Right cardiac atrium (tissue), 5 donors: ENCODE data around the gene TSPAN12. TPM values are rescaled to one million over a fixed set of nuclear protein-coding genes. Genes with fewer than 3 reads are reported as not detected.
"Not testable (repeated sequence)": the region's sequence is repeated elsewhere in the genome, so short reads cannot be mapped to it uniquely, and the experiment has no call there.

Source experiments
- ATAC-seq, 2 donors: fragments of 200-7000 bp; cut with Tn5 transposase; one replicate each; pipeline versions ENCODE4 v1.8.0 to v1.9.1; 2020; ENCODE audit warnings: moderate library complexity in 2 of 2, mild to moderate bottlenecking in 1 of 2
- DNase-seq, 3 donors: peaks; one replicate each; pipeline ENCODE4 v3.0.0-alpha.2; 2020
- H3K27ac ChIP-seq: one replicate; pipeline ENCODE4 v1.5.1; 2013; ENCODE audit warnings: mild to moderate bottlenecking, low read length, control low read depth, moderate library complexity
- H3K27me3 ChIP-seq: one replicate; pipeline ENCODE4 v1.6.1; 2013; ENCODE audit not compliant: control insufficient read depth, insufficient read depth
- H3K4me1 ChIP-seq: one replicate; pipeline ENCODE4 v1.6.1; 2013; ENCODE audit warnings: low read length; ENCODE audit not compliant: control insufficient read depth, insufficient read depth
- H3K4me3 ChIP-seq: one replicate; pipeline ENCODE4 v1.5.1; 2013; ENCODE audit warnings: low read length, control low read depth
- H3K9me3 ChIP-seq: one replicate; pipeline ENCODE4 v1.6.1; 2013; ENCODE audit warnings: low read length; ENCODE audit not compliant: control insufficient read depth
- WGBS: extraction: QIAGEN DNeasy Blood & Tissue Kit; methylation state at CpG from one replicate; pipeline ENCODE4 v1.1.7; 2013; 5-methylcytosine and 5-hydroxymethylcytosine counted together
- intact Hi-C, 4 donors: fragments of 100-400 bp; cut with DNase I; formaldehyde crosslinking; loops; one replicate each; pipeline versions ENCODE4 v1.11.0 to v1.14.0; 2022 to 2023
- long read RNA-seq, 4 donors: library from polyadenylated mRNA; unstranded; transcript quantifications; one replicate each; pipeline ENCODE4 v2.0.0, GENCODE V29; 2020 to 2021
- polyA plus RNA-seq: library from polyadenylated mRNA; stranded (reverse); fragments of 200-250 nt; gene quantifications from one replicate; pipeline ENCODE4 v1.2.3, GENCODE V29; 2013
- total RNA-seq, 4 donors: library from RNA; stranded (reverse); fragmentation: NEBNext Ultra II Directional; extraction: Animal tissue kit (Norgen Biotek cat#: 25700); gene quantifications; one replicate each; pipeline ENCODE4 v1.2.1, GENCODE V29; 2021
- donor health status: healthy with polysubstance abuse.
- donor health status: DM: no; HTN: yes; CAD: no.
- donor health status: DM: no; HTN: no; CAD: no.
- donor health status: DM: no; HTN: yes; CAD: no; lungs with severe emphysema.
- donor health status: DM: yes; HTN: yes; CAD: no.

TSPAN12 gene, protein sequence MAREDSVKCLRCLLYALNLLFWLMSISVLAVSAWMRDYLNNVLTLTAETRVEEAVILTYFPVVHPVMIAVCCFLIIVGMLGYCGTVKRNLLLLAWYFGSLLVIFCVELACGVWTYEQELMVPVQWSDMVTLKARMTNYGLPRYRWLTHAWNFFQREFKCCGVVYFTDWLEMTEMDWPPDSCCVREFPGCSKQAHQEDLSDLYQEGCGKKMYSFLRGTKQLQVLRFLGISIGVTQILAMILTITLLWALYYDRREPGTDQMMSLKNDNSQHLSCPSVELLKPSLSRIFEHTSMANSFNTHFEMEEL
- total RNA-seq: 10 to 100 TPM; 43.4 to 63.7 (median 59.9) TPM
- polyA plus RNA-seq: 37.6 TPM
- long read RNA-seq, donor 1, transcript TSPAN12-201 (8 exons, 2,798 nt): major isoform, 122 of 186 reads
- long read RNA-seq, donor 1, partial matches to known transcripts: 30 of 186 reads
- long read RNA-seq, donor 1, other reads (novel, unspliced or antisense): 34 of 186 reads
- long read RNA-seq, donor 2, transcript TSPAN12-201 (8 exons, 2,798 nt): major isoform, 35 of 57 reads
- long read RNA-seq, donor 2, partial matches to known transcripts: 11 of 57 reads
- long read RNA-seq, donor 2, other reads (novel, unspliced or antisense): 11 of 57 reads
- long read RNA-seq, donor 3, transcript TSPAN12-201 (8 exons, 2,798 nt): major isoform, 213 of 279 reads
- long read RNA-seq, donor 3, partial matches to known transcripts: 32 of 279 reads
- long read RNA-seq, donor 3, other reads (novel, unspliced or antisense): 34 of 279 reads
- long read RNA-seq, donor 4, transcript TSPAN12-201 (8 exons, 2,798 nt): major isoform, 47 of 65 reads
- long read RNA-seq, donor 4, partial matches to known transcripts: 8 of 65 reads
- long read RNA-seq, donor 4, other reads (novel, unspliced or antisense): 10 of 65 reads

DNA sequence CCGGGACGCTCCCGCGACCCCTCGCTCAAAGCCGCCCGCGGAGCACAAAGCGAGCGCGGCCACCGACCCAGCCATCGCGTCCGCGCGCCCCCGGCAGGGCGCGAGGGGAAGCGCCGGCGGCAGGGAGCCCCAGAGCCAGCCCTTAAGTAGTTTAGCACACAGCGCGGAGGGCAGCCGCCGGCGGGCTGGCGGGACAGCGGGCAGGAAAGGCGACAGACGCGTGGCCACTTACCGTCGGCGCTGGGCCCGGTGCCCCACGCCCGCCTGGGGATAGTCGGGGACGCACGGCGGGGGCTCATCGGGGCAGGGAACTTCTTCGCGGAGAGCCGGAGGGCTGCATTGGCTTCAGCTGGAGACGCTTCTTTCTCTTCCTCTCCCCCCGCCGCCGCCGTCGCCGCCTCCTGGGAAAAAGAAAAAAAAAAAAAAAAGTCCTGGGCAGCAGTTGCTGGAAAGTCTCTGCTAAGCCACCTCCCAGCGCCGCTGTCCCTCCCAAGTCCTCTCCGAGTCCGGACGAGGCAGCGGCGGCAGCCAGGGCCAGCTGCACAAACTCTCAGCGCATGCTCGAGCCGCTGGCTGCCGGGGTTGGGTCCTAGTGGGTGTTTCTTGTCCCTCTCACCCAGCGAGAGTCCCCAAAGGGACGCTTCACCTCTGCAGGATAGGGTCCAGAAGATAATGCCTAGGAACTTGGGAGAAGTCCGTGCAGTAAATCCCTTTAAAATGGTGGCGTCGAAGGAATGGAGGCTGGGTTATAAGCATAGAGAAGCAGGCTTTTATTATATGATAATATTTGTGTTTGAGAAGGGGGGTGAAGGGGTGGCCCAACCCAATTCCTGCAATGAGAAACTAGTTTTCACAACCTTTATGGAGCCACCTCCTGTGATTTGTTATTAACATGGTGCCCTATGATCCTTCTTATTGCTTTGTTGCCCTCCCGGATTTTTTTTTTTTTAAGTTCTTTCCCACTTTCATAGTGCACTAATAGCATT is at the start of gene TSPAN12:
TSS of gene TSPAN12 (minus strand) at position 557 of the 986 bp plus-strand sequence. CDS start 1,381 bp downstream, outside the sequence.
- Histone ChIP-seq H3K9me3 (no peaks in the 10 kb centered on the region), H3K4me1 (no peaks in the 10 kb centered on the region), H3K27me3 (no peaks in the 10 kb centered on the region), H3K4me3 (peak within 1 kb of the TSS; percentile 86), H3K27ac (peak within 1 kb of the TSS; percentile 87)
- intact Hi-C loops: loop anchor here (5.0 to 10.0 kb wide), 3 partner anchors 51 to 94 kb away; partner anchors contain the start of gene ING3 (in 1 of the 4)
- peak; percentile 91 to 96 (median 96) for DNase-seq
- under 1% methylated on average over 71 of the region's 71 CpGs for WGBS
- ATAC-seq: peak; percentile 97

DNA sequence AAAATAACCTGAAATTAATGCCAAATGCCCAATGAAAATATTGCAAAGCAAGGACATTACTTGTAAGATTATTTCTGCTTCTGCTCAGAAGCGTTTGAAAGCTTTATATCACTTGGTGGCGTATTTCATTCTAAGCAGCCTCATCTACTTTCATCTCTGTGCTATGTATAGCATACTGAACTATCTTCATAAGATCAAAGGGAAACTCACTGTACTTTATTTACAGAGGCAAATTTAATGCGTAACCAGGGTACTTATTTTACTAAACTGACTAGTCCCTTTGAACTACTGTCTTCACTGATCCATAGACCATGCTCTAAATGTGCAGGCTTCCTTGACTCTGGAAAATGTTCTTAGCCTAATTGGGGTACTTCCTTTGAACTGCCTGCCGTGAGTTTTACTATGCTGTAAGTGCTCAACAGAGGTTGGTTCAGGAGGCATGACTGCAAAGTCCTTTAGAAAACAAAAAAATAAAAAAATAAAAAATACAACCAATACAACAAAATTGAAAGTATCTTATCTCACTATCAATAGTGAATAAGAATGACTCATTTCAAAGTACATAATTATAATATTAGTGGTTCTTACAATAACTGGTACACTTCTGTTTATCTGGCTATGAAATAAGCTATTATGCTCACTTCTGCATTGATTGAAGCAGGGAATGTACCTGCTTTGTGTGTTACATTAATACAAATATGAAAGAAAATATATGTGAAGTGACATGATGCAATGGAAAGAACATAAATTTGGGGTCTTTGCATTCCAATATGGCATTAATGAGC is 41.0 kb upstream of the TSPAN12 start:
- intact Hi-C loops: no loop called here

DNA sequence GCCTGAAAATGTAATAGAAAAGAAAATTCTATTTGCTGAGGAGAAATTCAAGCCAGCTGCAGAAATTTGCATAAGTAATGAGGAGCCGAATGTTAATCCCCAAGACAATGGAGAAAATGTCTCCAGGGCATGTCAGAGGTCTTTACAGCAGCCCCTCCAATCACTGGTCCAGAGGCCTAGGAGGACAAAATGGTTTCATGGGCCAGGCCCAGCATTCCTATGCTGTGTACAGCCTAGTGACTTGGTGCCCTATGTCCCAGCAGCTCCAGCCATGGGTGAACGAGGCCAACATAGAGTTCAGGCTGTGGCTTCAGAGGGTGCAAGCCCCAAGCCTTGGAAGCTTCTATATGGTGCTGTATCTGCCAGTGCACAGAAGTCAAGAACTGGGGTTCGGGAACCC is 37.3 kb upstream of the TSPAN12 start:
- H3K4me1 ChIP-seq, H3K4me3 ChIP-seq, H3K9me3 ChIP-seq, H3K27ac ChIP-seq, ATAC-seq, H3K27me3 ChIP-seq, DNase-seq, intact Hi-C loops: not testable (repeated sequence)
- WGBS: 88% methylated on average over 3 of the region's 3 CpGs

More for the DNA sequence above, 41.0 kb upstream of the TSPAN12 start:
- ATAC-seq: no peak
- peaks cover 1% of the 10 kb centered on the region for H3K9me3 ChIP-seq
- no peaks in the 10 kb centered on the region for H3K27me3 ChIP-seq
- no peak for DNase-seq
- H3K4me3 ChIP-seq: no peak overlapping the region
- H3K27ac ChIP-seq: no peak overlapping the region
- H3K4me1 ChIP-seq: no peaks in the 10 kb centered on the region
- WGBS: 79% methylated on average over 4 of the region's 4 CpGs

- H3K4me1 ChIP-seq: not testable (repeated sequence)
Observed at GRCh38 chr7:120885602-120886001, 27.7 kb upstream of the TSPAN12 start.

DNA sequence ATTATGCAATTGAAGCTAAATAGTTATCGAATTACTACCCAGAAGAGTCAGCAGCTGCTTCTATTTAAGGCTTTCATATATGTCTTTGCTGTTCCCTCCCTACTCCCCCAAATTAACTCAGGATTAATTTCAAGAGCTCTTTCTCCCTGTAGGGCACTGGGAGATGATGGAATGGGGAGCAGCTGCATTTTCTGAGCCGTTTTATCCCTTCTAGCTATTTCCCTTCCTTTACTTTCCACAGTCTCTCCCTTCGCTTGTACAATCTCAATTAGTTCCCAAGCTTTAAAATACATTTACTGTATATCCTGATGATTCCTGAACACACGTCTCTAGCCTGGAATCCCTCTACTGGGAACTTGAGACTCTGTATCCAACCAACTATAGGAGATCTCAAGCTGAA is 19.8 kb upstream of the TSPAN12 start:
- H3K27me3 ChIP-seq: no peaks in the 10 kb centered on the region
- H3K9me3 ChIP-seq: no peaks in the 10 kb centered on the region
- ATAC-seq (no peak), DNase-seq (no peak)
- H3K4me3 ChIP-seq: no peak overlapping the region
- H3K4me1 ChIP-seq: no peaks in the 10 kb centered on the region
- intact Hi-C loops: no loop called here
- 83% methylated on average over 4 of the region's 4 CpGs for WGBS
- H3K27ac ChIP-seq: no peak overlapping the region

More at GRCh38 chr7:120885602-120886001, 27.7 kb upstream of the TSPAN12 start:
- H3K27me3 ChIP-seq, H3K9me3 ChIP-seq, H3K27ac ChIP-seq, ATAC-seq, DNase-seq, H3K4me3 ChIP-seq, intact Hi-C loops: not testable (repeated sequence)
- 82% methylated on average over 4 of the region's 4 CpGs for WGBS

DNA sequence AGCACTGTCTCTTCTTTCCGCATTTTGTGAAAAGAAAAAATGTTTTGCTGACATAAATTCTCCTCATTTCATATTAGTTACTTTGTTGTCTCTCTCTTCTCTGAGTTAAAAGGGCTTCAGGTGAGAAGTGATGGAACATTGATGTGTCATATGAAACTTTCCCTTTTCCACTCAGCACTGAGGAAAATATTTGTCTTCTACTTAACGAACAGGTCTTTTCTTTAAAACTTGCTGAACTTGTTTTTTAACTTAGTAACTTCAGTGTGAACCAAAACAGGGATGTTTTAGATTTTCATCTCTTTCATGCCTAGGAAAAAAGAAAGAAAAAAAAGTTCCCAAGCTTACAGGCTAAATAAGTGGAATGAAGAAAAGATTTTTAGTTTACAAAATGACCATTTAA is 19.0 kb upstream of the TSPAN12 start:
- no peak for ATAC-seq
- Histone ChIP-seq H3K27me3 (no peaks in the 10 kb centered on the region), H3K27ac (no peak overlapping the region), H3K4me1 (no peaks in the 10 kb centered on the region), H3K4me3 (no peak overlapping the region), H3K9me3 (no peaks in the 10 kb centered on the region)
- 86% methylated on average over 2 of the region's 2 CpGs for WGBS
- intact Hi-C loops: no loop called here
- no peak for DNase-seq

DNA sequence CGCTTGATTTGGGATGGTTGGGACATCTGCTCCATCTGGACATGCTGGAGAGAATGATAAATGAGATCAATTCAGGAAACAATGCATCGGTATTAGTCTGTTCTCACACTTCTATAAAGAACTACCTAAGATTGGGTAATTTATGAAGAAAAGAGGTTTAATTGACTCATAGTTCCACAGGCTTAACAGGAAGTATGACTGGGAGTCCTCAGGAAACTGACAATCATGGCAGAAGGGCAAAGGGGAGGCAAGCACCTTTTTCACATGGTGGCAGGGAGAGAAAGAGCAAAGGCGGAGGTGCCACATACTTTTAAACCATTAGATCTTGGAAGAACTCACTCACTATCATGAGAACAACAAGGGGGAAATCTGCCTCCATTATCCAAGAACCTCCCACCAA is 16.8 kb upstream of the TSPAN12 start:
- intact Hi-C loops: no loop called here
- Histone ChIP-seq H3K27me3 (no peaks in the 10 kb centered on the region), H3K4me1 (no peaks in the 10 kb centered on the region), H3K9me3 (no peaks in the 10 kb centered on the region), H3K4me3 (no peak overlapping the region), H3K27ac (no peak overlapping the region)
- no peak for DNase-seq
- WGBS: 90% methylated on average over 3 of the region's 3 CpGs
- no peak for ATAC-seq

GRCh38 chr7:120874016-120874415 is 16.1 kb upstream of the TSPAN12 start:
- no peak overlapping the region for H3K4me3 ChIP-seq
- intact Hi-C loops: no loop called here
- 98% methylated on average over 1 of the region's 1 CpG for WGBS
- H3K27ac ChIP-seq: no peak overlapping the region
- DNase-seq (no peak), ATAC-seq (no peak)
- no peaks in the 10 kb centered on the region for H3K9me3 ChIP-seq
- no peaks in the 10 kb centered on the region for H3K27me3 ChIP-seq
- H3K4me1 ChIP-seq: no peaks in the 10 kb centered on the region

GRCh38 chr7:120873401-120873800 is 15.5 kb upstream of the TSPAN12 start:
- Histone ChIP-seq H3K27me3 (no peaks in the 10 kb centered on the region), H3K4me1 (no peaks in the 10 kb centered on the region), H3K27ac (no peak overlapping the region), H3K4me3 (no peak overlapping the region), H3K9me3 (no peaks in the 10 kb centered on the region)
- intact Hi-C loops: no loop called here
- DNase-seq: no peak
- WGBS: 62% methylated on average over 4 of the region's 4 CpGs
- no peak for ATAC-seq

GRCh38 chr7:120869700-120870099 is 11.8 kb upstream of the TSPAN12 start:
- peaks cover under 1% of the 10 kb centered on the region for H3K4me1 ChIP-seq
- intact Hi-C loops: no loop called here
- no peak for ATAC-seq

More at GRCh38 chr7:120869700-120870099, 11.8 kb upstream of the TSPAN12 start:
- no peaks in the 10 kb centered on the region for H3K27me3 ChIP-seq
- no peak overlapping the region for H3K4me3 ChIP-seq
- WGBS: 67% methylated on average over 2 of the region's 2 CpGs
- no peaks in the 10 kb centered on the region for H3K9me3 ChIP-seq
- no peak for DNase-seq
- H3K27ac ChIP-seq: no peak overlapping the region
